Measurements from ENCODE around the gene ZNF230.

GRCh38 chr19:44026622-44027021 is 23.9 kb downstream of the ZNF230 start:
- no peak for TF ChIP-seq FOXM1 (IDR thresholded peaks at IDR 0.05; ENCODE audit: borderline replicate concordance, low read depth)
- TF ChIP-seq TCF12 (IDR thresholded peaks at IDR 0.05; ENCODE audit: low read depth): no peak
- no peak for TF ChIP-seq MAX (IDR thresholded peaks at IDR 0.05)
- TF ChIP-seq YY1 (IDR thresholded peaks at IDR 0.05; ENCODE audit: low read depth): no peak
- no peak for TF ChIP-seq RAD21 (IDR thresholded peaks at IDR 0.05; ENCODE audit: low read depth)
- no peak for TF ChIP-seq EP300 (IDR thresholded peaks at IDR 0.05; ENCODE audit: borderline replicate concordance)
- no peak for TF ChIP-seq TAF1 (IDR thresholded peaks at IDR 0.05; ENCODE audit: low read depth)
- TF ChIP-seq CEBPB (IDR thresholded peaks at IDR 0.05): no peak
- no peak for TF ChIP-seq EGR1 (IDR thresholded peaks at IDR 0.05)
- no peak for TF ChIP-seq USF1 (IDR thresholded peaks at IDR 0.05)
- TF ChIP-seq ZBTB7A (IDR thresholded peaks at IDR 0.05; ENCODE audit: low read depth): no peak

Measured in Ishikawa (cell line).